ENCODE measurements around the gene TBC1D13. TPM values are rescaled to one million over a fixed set of nuclear protein-coding genes. Genes with fewer than 3 reads are reported as not detected.
"Not testable (repeated sequence)": the region's sequence is repeated elsewhere in the genome, so short reads cannot be mapped to it uniquely, and the experiment has no call there.

The TBC1D13 gene
- total RNA-seq, 1 experiment from 2014 or later = 17.6 TPM

DNA sequence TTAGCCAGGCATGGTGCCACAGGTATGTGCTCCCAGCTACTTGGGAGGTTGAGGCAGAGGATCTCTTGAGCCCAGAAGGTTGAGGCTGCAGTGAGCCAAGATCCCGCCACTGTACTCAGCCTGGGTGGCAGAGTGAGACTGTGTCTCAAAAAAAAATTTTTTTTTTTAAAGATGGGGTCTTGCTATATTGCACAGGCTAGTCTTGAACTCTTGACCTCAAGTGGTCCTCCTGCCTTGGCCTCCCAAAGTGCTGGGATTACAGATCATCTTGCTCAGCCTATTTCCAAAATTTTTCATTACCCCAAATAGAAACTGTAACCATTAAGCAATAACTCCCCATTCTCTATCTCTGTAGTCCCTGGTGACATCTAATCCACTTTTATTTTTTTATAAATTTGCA is 4.4 kb upstream of the TBC1D13 start:
- no peak for DNase-seq (ENCODE audit: low read depth)

DNA sequence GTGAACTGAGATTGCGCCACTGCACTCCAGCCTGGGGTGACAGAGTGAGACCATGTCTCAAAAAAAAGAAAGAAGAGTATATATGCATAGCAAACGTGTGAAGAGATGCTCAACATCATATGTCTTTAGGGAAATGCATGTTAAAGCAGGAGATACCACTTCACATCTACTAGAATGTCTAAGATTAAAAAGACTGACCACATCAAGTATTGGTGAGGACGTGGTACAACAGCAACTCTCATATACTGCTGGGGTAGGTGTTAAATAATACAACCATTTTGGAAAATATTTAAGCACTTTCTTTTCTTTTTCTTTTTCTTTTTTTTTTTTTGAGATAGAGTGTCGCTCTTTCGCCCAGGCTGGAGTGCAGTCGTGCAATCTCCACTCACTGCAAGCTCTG is 1.6 kb upstream of the TBC1D13 start:
- DNase-seq (ENCODE audit: low read depth) = no peak

DNA sequence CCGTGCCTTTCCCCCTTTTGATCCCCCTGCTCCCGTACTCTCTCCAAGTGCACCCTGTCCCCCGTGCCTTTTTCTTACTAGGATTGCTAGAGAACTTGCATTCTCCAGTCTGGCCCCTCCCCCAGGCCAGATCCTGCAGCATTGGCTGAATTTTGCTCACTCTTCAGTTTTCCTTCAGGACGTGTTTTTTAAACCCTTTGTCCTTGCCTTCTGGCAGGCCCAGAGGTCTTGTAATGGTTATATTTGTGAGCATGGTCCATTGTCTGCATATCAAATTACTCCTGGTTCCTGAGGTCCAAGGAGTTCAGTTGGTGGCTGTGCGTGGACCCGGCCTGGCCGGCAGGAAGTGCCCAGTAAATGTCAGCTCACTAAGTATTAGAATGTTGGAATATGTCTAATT is 606 bp downstream of the TBC1D13 start:
- DNase-seq (ENCODE audit: low read depth) = peak; percentile 10

DNA sequence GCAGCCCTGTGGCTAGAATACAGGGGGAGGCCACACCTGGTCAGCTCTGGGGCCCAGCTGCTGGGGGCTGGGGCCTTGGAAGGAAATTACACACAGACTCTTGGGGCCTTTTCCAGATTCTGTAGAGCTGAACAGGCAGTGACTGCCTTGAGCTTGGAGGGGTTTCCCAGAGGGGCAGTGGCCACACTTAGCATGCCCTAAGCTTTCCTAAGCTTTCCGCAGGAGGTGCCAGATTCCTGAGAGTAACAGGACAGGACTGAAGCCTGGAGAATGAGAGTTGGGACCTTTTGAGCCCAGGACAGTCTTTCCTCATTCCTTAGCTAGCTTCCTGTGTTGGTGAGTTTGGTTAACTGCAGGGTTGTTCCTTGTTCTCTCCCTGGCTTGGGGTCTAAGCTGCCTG is 1.4 kb downstream of the TBC1D13 start:
- no peak for DNase-seq (ENCODE audit: low read depth)

DNA sequence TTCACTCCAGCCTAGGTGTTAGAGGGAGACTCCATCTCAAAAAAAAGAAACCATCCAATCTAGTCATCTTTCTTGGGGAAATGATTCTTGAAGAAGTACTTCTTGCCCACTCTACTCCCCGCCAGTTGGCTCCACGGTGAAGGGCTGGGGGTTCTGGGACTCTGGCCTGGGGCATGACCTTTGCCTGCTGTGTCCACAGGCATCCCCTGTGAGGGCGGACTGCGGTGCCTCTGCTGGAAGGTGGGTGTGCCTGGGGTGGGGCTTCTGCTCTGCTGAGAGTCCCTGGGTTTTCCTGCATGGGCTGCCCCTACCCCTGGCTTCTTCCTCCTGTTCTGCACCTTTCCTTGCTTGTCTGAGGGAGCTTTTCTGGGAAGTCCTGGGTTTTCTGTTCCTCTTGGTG is 3.5 kb downstream of the TBC1D13 start:
- no peak for DNase-seq (ENCODE audit: low read depth)

DNA sequence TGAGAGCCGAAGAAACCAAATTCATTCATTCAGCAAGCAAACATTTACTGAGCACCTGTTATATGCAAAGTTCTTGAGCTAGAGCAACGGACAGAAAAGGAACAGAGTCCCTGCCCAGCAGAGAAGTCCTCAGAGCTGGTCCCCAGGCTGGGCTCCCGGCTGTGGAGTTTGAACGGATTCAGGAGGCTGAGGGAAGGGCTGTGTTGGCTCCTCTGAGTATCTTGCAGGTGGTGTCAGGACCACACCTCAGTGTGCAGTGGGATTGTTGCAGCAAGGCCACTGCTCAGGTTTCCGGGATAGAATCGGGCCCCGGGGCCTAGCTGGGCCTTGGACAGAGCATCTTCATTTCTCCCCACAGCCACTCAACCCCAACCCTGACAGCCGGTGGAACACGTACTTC is 5.1 kb downstream of the TBC1D13 start:
- DNase-seq (ENCODE audit: low read depth) = no peak

DNA sequence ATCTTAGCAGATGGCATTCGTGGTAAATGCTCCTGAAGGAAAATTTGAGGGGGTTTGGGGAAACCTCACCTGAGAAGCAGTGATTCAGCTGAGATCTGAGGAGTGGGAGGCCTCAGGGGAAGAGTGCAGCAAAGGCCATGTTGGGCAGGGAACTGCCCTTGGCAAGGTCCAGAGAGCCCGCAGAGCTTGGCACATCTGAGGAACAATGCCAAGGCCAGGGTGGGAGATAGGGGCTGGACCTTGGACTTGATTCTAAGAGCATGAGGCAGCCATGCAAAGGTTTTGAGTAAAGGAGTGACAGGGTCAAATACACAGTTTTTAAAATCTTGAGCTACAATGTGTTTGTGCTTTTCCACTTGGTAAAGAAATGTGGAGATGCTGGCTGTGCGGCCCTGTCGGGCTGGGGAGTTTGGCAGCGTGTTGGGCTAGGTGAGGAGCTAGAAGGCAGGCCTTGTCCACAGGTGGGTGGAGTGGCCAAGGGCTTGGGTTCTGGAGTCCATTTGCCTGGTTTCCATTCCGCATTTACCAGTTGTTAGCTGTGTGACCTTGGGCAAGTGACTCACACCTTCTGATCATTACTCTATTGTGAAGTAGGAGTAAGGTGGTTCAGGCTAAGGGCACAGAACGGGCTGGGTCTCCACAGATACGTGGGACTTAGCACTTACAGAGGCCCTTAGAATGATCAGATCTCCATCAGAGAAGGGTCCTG is 6.1 kb downstream of the TBC1D13 start:
- DNase-seq (ENCODE audit: low read depth) = no peak

DNA sequence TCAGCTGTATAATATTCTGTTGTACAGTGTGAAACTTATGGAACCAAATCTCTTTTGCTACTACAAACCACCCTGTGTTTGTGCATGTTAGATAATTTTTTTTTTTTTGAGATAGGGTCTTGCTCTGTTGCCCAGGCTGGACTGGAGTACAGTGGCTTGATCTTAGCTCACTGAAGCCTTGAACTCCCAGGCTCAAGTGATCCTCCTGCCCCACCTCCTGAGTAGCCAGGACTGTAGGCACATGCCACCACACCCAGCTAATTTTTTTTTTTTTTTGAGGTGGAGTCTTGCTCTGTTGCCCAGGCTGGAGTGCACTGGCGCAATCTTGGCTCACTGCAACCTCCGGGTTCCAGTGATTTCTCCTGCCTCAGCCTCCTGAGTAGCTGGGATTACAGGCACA is 7.9 kb downstream of the TBC1D13 start:
- DNase-seq (ENCODE audit: low read depth) = not testable (repeated sequence)

DNA sequence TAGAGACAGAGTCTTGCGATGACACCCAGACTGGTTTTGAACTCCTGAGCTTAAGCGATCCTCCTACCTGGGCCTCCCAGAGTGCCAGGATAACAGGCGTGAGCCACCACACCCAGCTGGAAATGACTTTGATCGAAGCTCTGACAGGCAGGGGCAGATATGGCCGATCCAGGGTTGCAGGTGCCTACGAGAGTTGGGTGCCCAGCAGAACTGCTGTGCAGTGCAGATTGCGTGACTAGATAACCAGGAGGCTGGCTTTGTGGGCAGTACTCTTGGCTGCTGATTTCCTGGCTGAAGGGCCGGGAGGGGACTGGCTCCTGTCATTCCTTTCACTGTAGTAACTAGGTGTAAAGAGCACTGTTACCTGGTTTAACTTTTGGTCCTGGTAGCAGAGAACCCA is 11.8 kb downstream of the TBC1D13 start:
- DNase-seq (ENCODE audit: low read depth) = no peak

DNA sequence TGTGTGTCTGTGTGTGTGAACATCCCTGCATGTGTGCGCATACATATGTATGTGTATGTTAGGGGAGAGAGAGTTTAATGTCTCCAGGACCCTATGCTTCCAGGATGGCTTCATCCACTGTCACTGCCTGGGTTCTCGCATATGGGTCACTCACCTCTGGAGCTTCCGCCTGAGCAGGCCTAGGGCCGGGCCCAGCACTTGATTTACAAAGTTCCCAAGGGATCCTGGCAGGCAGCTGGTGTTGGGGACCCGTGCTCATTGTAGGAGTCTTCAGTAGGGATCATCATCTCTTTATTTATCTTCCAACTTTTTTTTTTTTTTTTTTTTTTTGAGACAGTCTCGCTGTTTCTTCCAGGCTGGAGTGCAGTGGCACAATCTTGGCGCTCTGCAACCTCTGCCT is 13.0 kb downstream of the TBC1D13 start:
- no peak for DNase-seq (ENCODE audit: low read depth)

DNA sequence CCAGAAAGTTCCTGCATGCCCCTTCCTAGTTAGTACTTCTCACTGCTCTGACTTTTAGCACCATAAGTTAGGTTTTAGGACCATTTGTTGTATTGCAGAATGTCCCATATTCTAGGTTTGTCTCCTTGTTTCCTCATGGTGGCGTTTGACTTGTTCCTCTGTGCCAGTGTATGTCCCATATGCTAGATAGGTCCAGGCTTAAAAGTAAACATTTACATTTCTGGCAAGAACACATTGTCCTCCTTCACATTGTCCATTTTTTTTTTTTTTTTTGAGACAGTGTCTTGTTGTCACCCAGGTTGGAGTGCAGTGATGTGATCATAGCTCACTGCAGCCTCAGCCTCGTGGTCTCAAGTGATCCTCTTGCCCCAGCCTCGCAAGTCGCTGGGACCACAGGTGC is 15.4 kb downstream of the TBC1D13 start:
- DNase-seq (ENCODE audit: low read depth) = no peak

DNA sequence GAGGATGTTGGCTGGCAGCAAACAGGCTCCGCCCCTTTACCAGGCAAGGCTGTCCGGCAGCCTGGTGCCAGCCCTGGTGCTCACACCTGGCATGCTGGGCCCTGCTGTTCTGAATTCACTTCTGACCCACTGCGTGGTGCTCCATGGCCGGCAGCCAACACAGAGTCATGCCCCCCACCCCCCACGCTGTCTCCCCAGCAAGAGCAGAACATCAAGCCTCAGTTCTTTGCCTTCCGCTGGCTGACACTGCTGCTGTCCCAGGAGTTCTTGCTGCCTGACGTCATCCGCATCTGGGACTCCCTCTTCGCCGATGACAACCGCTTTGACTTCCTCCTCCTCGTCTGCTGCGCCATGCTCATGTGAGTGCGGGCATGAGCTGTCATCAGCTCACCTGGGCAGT is 18.6 kb downstream of the TBC1D13 start:
- no peak for DNase-seq (ENCODE audit: low read depth)

DNA sequence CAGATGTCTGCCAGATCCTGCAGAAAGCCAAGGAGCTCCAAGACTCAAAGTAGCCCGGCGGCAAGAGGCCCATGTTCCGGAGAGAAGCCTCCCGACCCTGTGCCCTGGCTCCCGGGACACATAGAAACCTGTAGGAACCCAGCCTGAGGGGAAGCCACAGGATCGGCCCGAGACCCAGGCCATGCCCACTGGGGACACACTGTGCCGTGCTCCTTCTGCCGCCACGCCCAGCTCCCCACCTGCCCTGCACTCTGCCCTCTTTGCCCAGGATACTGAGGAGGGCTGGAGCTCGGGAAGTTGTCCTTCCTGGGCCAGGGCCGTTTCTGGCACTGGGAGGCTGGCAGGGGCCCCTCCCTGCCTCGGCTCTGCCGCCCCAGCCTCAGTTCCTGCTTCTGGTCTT is 20.8 kb downstream of the TBC1D13 start:
- no peak for DNase-seq (ENCODE audit: low read depth)

DNA sequence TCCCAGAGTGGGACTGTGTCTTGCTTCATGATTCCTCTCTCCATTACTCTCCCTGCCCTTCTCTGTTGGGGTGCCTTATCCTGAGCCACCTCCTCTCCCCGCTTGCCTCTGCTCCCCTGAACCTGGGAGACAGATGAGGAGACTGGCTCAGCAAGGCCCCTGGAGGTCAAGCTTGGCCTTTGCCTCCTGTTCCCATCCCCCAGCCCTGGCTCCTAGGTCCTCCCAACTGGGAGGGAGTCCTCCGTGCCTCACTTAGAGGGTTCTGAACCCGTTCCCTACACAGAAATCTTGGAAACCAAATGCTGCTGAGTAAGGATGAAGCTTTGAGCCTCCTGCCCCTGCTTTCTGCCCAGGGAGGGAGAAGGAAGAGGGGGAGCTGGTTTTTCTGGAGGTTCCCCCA is 21.5 kb downstream of the TBC1D13 start:
- no peak for DNase-seq (ENCODE audit: low read depth)

DNA sequence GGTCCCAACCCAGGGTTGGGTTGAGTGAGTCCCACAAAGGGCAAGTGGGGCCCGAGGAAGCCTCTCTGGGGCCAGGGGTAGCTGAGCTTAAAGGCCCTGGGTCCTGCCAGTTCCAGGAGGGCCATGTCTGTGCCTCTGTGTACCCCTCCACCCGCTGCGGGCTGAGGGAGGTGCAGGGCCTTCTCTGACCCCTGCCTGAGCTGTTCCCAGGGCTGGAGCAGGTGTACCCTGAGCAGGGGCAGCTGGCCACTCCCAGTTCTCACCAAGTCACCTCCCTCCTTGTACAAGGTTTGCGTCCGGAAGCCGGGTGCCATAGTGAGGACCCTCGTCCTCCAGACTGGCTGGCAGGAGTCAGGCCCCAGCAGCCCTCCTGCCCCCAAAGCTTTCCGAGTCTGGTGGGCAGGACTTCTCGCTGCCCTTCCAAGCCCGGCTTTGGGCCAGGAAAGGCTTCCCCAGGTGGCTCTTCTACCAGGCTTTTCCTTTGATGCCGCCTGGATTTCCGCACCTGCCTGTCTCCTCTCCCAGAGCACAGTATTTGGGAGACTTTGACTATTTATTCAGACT is 22.1 kb downstream of the TBC1D13 start:
- DNase-seq (ENCODE audit: low read depth) = no peak

DNA sequence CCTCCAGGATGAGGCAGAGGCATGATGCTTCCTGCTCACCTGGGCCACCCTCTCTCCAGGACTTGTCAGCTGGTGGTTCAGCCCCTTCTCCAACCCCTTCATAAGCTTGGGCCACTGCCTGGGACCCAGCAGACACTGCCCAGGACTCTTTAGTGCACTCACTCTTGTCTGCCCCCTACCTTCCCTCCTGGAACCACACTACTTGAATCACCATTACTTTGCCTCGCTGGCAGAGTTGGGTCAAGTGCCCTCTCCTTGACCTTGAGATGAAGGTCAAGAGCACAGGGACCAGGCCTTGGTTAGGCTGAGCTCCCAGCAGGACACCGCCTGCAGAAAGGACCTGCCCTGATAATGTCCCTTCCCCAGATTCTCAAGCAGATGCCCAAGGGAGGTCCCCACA is 22.8 kb downstream of the TBC1D13 start:
- no peak for DNase-seq (ENCODE audit: low read depth)

DNA sequence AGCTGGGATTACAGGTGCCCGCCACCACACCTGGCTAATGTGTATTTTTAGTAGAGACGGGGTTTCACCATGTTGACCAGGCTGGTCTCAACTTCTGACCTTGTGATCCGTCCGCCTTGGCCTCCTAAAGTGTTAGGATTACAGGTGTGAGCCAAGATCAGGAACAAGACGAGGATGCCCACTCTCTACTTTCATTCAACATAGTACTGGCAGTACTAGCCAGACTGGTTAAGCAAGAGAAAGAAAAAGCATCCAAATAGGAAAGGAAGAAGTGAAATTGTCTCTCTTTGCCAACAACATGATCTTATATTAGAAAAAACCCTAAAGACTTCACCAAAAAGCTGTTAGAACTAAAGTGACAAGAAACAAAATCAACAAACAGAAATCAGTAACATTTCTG is 23.8 kb downstream of the TBC1D13 start:
- DNase-seq (ENCODE audit: low read depth) = no peak

DNA sequence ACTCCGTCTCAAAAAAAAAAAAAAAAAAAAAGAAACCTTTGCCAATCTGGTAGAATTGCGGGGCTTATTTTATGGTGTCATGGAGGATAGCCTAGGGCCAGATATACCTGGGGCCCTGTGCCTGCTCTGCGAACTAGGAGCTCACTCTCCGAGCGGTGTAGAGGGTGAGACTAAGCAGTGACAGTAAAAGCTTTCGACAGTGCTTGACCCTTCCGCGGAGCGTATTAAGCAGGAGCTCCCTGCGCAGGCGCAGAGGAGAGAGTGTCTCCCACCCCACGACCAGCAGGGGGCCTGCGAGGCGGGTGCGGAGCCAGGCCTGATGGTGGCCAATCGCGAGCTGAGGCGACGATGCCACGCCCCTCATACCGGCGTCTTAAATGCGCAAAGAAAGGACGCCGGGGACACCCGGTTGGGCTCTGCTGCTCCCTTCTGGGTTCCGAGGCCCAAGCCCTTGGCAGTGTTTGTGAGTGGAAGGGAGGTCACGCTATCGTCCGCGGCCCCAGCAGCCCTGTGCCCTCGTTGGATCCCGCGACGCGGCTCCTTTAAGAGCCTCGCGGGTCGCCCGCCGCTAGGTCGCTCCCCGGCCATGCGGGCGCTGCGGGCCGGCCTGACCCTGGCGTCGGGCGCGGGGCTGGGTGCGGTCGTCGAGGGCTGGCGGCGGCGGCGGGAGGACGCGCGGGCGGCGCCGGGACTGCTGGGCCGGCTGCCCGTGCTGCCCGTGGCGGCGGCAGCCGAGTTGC is 31.2 kb downstream of the TBC1D13 start, which contains the start of gene ENDOG:
TSS of gene ENDOG (plus strand) at position 402 of the 740 bp plus-strand sequence. CDS start at position 587, 185 bp downstream.
- peak; percentile 95 for DNase-seq (ENCODE audit: low read depth)

DNA sequence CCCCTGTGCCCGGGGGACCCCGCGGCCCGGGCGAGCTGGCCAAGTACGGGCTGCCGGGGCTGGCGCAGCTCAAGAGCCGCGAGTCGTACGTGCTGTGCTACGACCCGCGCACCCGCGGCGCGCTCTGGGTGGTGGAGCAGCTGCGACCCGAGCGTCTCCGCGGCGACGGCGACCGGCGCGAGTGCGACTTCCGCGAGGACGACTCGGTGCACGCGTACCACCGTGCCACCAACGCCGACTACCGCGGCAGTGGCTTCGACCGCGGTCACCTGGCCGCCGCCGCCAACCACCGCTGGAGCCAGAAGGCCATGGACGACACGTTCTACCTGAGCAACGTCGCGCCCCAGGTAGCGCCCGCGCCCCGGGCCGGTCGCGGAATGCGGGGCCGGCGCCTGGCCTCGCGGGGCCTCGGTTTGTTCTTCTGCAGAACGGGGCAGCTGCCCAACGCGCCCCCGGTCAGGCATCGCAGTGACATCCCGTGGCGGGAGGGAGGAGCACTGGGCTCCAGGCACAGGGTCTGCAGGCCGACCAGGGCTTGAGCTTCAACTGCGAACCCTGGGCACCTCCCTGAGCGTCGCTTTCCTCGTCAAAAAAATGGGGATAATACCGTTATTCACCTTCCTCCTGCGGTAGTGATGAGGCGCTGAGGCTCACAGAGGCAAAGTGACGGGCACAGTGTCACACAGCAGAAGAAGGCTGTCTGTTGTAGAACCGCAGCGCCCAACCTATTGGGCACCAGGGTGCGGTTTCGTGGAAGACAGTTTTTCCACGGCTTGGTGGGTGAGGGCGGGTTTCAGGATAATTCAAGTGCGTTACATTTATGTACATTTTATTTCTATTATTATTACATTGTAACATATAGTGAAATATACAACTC is 32.0 kb downstream of the TBC1D13 start:
- DNase-seq (ENCODE audit: low read depth) = peak; percentile 24

DNA sequence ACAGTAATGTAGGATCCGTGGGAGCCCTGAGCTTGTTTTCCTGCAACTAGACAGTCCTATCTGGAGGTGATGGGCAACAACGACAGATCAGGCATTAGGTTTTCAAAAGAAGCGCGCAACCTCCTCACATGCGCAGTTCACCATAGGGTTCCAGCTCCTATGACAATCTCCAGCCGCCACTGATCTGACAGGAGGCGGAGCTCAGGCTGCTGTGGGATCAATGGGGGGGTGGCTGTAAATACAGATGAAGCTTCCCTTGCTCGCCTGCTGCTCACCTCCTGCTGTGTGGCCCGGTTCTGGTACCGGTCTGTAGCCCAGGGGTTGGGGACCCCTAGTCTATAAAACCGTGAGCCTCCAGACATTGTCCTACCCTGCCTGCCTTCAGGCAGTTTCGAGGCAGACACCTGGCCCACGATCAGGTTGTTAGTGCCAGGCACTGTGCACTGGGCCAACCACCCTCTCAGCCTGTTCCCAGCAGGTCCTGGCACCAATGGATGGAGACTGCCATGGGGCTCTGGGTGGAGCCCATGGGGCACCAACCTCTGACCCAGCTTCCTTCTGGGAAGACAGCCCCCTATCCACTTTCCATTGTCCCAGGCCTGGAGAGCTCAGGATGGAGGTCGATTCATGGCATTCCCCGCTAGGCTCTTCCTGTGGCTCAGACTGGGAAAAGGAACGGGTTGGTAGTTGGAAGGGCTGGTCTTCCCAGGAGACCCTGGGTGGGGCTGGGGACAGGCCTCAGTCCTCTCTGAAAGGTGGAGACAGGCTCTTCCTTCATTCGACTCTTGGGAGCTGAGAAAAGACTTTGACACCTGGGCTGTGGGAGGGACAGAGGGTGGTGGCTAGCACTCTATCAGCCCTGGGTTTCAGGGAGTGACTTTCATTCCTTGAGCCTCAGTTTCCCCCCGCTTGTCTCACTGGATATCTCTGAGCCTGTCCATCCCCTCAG is 32.9 kb downstream of the TBC1D13 start:
- no peak for DNase-seq (ENCODE audit: low read depth)
